OCI-LY3 (cell line): Measurements from ENCODE around the gene ERMN.

Experiments
- CTCF ChIP-seq: fragments of 200-600, 300-600 bp; sonication (generic); IDR thresholded peaks from 2 replicates; pipeline ENCODE4 v1.5.1; 2014; ENCODE audit warnings: antibody characterized with exemption, low read length, low read depth
- EZH2phosphoT487 ChIP-seq: fragments of 200-600 bp; shearing (Covaris generic); IDR thresholded peaks from 2 replicates; pipeline ENCODE4 v1.6.1; 2018; ENCODE audit warnings: antibody characterized with exemption, mixed run types, low read depth

DNA sequence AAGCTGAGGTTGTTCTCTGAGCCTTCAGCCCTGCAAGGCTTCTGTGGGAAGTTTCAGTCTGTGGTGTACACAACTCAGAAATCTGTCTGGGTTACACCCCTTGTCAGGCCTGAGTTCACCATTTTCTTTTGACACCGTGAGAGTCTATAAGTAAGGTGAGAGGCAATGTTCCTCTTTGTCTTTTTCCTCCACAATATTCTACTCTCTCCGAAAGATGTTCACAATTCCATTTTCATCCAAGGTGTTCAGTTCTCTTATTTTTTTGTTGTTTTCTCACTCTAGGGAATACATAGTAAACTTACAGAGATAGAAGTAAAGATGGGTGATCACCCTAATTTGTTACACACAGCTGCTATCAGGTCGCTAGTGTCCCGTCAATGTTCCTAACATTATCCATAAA lies 3.2 kb downstream of the ERMN start:
- no peak for TF ChIP-seq CTCF
- TF ChIP-seq EZH2phosphoT487, result no peak
